Activated CD4-positive, alpha-beta T cell treated with anti-CD3 and anti-CD28 coated beads for 48 hours (primary cell): ENCODE measurements around the gene NABP2.

Source experiments
- DNase-seq: peaks from one replicate; pipeline ENCODE4 v3.0.0-alpha.2; 2020

Gene NABP2

GRCh38 chr12:56216461-56216860 is 7.7 kb upstream of the NABP2 start:
- DNase-seq = no peak

DNA sequence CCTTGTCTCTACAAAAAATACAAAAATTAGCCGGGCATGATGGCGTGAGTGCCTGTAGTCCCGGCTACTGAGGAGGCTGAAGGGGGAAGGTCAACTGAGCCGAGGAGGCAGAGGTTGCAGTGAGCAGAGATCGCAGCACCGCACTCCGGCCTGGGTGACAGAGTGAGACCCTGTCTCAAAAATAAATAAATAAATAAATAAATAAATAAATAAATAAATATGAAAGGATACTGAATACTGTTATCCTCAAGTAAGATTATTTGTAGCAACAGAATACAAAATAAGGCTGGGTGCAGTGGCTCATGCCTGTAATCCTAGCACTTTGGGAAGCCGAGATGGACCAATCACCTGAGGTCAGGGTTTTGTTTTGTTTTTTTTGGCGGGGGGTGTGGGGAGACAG is 4.3 kb upstream of the NABP2 start:
- DNase-seq = no peak

DNA sequence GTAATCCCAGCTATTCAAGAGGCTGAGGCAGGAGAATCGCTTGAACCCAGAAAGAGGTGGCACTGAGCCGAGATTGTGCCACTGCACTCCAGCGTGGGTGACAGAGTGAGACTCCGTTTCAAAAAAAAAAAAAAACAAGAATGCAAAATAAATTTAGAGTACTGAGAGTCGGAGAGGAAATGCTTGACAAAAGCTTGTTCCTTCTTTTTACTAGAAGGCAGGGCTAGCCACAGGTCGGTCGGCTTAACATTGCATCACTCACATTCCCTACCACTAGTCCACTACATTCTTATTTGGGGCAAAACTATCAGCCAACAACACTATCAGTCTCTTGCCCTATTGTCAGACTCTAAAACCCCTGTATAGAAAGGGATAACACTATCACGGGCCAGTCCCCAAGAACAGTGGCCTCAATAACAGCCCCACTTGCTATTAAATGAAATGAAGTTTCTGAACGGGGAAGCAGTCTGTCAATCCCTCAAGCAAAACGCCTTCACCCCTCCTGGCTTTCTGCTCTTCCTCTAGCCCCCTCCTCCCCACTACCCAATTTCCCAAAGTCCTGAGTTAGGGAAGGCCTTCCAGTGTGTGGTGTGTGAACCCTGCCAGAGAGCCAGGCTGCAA is 3.4 kb upstream of the NABP2 start:
- DNase-seq = no peak

DNA sequence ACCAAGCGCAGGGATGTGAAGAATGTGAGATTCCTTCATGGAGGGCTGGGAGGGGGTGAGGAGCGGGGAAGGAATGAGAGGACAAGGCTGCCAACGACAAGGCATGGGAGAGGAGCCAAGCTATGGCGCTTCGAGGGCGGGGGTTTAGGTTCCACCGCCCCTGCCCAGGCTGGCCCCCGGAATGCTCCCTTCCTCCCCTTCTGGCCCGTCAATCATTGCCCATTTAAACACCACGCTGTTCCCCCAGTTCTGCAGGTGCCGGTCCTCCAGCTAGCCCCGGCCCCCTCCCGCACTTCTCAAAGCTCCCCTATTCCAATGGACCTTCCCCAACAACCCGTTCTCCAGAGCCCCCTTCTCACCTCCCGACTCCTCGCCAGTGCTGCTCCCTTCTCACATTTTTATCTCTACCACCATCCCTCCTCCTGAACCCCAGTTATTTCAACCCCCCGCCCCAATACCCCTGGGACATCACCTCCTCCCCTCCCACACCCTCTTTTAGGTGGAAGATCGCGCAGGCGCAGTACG is 2.8 kb upstream of the NABP2 start:
- no peak for DNase-seq

DNA sequence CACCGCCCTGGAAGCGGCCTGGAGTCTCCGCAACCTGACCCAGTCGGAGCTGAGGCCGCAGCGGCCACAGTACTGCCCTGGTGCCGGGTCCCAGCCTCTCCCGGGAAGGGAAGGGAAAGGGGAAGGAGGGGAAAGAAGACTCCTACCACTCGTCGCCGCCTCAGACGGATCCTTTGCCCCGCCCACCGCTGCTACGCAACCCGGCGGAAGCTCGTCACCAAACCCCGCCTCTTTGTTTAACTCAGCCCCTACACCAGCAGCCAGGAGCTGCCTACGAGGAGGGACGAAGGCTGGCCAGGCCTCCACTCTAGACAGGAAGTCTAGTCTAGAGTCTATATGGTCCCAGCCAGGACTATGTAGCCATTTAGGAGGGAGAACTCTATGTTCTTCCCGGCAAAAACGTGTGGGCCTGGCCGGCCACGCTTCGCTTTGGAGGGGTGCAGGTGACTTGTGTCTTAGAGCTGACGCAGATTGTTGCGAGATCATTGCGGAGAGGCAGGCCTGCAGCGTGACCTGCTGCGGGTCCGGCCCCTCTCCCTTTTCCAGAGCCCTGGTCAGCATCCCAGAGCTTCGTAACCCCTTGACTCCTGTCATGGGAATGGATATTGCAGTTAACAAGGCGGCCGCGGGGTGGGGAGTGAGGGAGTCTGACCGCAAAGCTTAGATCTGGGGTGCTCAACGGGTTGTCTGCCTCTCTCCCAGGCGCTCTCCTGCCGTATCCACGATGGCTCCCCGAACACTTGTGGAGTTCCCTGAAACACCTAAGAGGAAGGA is 2.2 kb upstream of the NABP2 start, which contains the start of gene RNF41:
Gene RNF41 (minus strand): TSS at position 166 of the 774 bp plus-strand sequence. CDS start 7,875 bp downstream, outside the sequence.
- peak; percentile 94 for DNase-seq

GRCh38 chr12:56222531-56222895 is 1.6 kb upstream of the NABP2 start:
- no peak for DNase-seq

DNA sequence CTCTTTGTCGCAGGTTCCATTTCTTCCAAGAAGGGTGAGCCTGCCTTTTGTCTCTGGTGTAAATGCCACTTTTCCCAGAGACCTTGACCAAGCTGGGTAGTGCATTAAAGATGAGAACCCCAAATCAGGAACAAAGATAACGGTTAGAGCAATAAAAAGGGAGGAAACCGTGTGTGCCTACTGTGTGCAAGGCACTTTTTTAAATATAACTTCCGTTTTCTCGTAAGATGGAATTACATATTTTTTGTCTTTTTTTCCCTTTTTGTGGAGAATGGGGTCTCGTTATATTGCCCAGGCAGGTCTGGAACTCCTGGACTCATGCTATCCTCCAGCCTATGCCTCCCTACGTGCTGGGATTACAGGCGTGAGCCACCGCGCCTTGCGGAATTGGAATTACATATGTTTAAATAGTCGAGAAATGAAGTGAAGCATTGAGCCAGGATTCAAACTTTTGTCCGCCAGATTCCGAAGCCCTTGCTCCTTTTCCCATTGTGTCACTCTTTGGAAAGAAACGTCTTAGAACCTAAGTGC is 506 bp upstream of the NABP2 start:
- no peak for DNase-seq

GRCh38 chr12:56224954-56225353 is 812 bp downstream of the NABP2 start:
- no peak for DNase-seq

DNA sequence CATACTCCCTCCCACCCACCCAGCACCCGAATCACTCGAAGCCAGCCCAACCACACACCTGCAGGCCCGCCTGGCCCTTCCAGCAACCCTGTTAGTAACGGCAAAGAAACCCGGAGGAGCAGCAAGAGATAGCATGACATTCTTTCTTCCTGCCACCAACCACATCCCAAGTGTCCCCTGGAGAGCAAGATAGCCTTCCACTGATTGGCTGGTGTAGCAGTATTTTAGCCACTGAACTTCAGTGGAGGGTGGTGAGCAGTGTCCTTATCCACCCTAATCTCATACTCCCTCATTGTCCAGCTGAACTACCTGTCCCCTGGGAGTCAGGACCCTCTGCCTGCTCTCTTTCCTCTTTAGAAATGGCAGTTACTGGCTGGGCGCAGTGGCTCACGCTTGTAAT is 4.9 kb downstream of the NABP2 start:
- no peak for DNase-seq

GRCh38 chr12:56229916-56230431 is 5.8 kb downstream of the NABP2 start, which contains the start of gene SLC39A5:
SLC39A5 (plus strand) TSS chr12:56230051; CDS start chr12:56231275, 1,224 bp downstream.
- DNase-seq = no peak

DNA sequence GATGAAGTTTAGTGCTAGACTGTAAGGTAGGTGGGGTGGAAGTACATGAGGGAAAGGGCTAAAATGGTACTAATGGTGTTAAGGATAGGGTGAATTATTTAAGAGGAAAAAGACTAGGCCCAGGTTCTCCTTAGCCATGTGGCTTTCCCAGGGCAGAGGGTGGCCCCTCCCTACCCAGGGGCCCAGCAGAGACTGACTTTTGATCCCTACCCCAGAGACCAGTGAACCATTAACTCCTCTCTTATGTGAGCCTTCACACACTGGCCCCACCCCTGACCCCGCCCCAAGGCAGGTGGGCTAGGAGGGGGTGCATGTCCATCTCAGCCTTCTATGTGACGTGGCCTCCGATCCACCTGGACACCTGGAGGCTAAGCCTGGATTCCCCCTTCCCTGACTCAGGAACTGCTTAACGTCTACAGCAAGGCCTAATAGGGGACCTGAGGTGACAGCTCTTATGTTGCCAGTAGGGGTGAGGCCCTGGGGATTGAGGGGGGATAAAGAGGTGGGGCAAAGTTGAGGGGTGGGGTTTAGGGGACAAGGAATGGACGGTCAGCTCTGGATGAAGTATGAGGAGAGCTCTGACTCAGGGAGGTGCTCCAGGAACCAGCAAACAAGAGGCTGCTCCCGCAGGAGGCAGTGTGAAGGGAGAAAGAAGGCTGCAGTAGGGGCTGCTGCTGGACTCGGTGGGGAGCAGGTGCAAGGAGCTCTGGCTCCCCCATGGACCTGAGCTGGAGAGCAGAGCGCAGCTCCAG is 6.5 kb downstream of the NABP2 start:
- no peak for DNase-seq

GRCh38 chr12:56231184-56231582 is 7.0 kb downstream of the NABP2 start:
- DNase-seq = no peak

- no peak for DNase-seq
These were observed 10.7 kb downstream of the NABP2 start for GRCh38 chr12:56234746-56235436.

GRCh38 chr12:56236091-56236490 is 11.9 kb downstream of the NABP2 start:
- no peak for DNase-seq

- no peak for DNase-seq
These were observed 12.8 kb downstream of the NABP2 start for GRCh38 chr12:56236985-56237384.

- no peak for DNase-seq
These were observed 13.4 kb downstream of the NABP2 start for GRCh38 chr12:56237552-56237951.

- no peak for DNase-seq
These were observed 17.5 kb downstream of the NABP2 start for GRCh38 chr12:56241424-56242303.

DNA sequence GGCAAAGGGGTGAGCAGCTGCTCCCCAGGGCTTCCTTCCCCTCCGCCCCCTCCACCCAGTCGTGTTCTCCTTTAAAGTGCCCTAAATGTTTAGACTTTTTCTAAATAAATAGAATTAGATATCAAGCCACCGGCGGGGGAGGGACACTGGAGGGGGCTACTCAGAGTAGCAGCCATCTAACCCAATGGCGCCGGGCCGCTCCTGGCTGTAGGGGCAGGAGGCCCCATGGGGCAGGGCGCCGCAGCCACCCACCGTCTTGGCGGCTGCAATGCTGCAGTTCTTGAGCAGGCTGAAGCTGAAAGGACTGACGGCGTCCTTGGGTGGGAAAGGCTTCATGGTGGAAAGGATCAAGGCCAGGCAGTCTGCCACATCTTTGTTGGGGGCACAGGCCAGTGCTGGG is 18.8 kb downstream of the NABP2 start:
- no peak for DNase-seq

DNA sequence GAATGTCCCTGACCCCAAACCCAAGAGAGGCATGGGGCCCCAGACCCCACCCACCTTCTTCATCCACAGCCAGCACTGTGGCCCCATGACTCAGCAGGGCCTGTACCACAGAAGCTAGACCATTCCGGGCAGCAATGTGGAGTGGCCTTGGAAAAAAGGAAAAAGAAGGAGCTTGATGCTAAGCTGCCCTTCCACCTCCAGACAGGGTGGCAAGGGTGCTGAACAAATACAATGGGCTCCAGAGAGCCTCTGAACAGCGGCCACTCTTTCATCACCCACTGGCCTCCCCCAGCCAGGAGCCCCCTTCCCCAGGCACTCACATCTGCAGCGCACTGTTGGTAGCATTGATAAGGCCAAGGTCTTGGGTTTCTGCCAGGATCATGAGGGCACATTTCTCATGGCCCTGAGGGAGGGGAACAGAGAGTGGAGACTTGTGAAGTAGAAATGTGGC is 19.6 kb downstream of the NABP2 start:
- DNase-seq = no peak

- DNase-seq = no peak
These were observed 20.4 kb downstream of the NABP2 start for GRCh38 chr12:56244494-56244893.

DNA sequence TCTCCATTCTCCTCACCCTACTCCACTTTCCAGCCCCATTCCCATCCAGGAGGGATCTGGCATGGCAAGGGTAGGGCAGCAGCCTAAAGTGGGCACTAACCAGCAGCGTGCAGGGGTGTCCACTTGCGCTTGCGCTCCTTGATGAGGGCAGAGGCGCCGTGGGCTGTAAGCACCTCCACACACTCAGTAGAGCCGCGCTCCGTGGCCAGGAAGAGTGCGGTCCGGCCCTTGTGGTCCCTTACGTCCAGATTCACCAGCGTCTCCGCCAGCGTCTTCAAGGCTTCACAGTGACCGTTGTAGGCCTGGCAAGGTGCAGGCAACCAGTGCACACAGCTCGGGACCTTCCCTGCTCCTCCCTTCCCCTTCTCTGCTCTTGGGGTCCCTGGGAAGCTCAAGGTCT is 23.8 kb downstream of the NABP2 start:
- no peak for DNase-seq
